Activated CD8-positive, alpha-beta memory T cell treated with anti-CD3 and anti-CD28 coated beads, Interleukin-2, amount 50 U/mL, for 1 hour (primary cell): ENCODE data around the gene EIF4EBP2.

Experiments
- DNase-seq: peaks from one replicate; pipeline ENCODE4 v3.0.0-alpha.2; 2020; ENCODE audit errors: extremely low read depth

The EIF4EBP2 gene, protein sequence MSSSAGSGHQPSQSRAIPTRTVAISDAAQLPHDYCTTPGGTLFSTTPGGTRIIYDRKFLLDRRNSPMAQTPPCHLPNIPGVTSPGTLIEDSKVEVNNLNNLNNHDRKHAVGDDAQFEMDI

DNA sequence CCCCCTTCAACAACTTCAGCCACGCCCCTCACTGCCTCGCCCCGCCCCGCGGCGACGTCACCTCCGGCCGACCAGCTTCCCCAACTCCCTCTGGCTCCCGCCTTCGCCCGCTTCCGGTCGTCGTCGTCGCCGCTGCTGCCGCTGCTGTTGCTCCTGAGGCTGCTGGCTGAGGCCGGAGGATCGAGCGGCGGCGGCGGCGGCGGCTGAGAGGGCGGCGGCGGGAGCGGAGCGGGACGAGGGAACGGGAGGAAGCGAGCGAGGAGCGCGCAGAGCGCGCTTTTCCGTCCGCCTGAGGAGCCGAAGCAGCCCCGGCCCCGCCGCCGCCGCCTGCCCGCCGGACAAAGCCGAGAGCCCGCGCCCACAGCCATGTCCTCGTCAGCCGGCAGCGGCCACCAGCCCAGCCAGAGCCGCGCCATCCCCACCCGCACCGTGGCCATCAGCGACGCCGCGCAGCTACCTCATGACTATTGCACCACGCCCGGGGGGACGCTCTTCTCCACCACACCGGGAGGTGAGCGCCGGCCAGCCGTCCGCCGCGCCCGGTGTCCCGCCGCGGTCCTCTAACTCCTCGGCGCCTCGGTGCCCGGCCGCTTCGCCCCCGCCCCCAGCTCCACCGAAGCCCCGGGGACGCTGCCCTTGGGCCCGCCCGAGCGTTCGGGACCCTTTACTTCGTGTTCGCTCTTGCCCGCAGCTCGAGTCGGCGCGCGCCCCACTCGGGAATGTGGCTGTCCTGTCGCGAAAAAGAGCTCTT, at the start of gene EIF4EBP2:
Gene EIF4EBP2, plus strand, starts transcription at position 110 of the 751 bp plus-strand sequence. Its CDS starts 257 bp downstream, at position 367.
- peak; percentile 88 for DNase-seq

DNA sequence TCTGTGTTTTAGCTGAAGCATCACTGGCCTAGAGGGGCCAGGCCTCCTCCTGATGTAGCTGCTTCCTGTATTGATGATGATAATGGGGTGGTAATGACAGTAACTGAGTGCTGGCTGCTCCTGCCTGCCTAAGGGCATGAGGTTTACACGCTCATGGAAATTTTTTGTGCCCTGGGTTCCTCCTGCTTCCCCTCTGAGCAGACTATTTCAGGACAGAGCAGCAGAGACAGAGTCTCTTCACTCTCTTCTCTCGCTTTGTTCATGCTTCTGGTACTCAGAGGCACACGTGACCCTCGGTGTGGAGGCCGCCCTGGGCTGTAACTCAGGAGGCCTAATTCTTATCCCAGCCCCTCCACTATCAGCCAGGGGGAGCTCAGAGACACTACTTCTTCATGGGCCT, 49.4 kb upstream of the EIF4EBP2 start:
- DNase-seq, result no peak

DNA sequence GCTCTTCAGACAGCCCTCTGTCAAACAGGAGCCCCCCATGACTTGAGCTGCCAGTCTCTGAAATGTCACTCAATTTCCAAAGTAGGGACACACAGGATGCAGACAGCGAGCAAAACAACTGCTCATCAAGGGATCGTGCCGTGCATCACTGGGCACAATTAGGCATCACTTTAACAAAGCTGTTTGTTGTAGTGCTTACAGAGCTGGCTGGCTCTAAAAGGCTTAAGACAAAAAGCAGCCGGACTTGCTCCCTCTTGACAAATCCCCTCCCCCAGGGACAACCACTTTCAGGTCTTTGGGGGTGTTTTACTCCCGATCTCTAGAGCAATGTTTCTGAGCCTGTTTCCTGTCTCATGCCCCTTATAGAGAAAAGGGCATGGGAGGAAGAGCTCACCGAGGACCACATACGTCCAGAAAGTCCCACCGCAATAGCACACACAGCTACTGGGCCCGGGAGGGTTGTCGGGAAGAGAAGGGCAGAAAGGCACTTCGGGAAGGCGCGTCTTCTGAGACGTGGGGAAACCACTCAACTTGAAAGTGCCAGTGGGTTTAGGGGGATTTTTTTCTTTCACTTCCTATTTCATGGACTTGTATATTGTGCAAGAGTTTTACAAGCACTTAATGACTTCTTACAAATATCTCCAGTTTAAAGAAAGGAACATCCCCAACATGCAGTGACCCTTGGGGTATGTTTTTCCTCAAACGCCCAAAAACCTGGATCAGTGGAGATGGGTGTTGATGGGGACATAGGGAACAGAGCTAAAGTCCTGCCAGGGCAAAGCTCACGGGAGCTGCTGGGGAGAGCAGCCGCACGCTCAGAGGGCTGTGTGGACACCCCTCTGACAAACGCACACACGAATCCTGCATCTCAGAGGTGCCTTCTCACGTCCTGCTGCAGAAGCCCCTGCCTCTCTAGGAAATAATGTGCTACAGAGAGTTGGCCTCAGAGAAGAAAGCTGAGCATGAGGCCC, 48.6 kb upstream of the EIF4EBP2 start:
- DNase-seq, result no peak

DNA sequence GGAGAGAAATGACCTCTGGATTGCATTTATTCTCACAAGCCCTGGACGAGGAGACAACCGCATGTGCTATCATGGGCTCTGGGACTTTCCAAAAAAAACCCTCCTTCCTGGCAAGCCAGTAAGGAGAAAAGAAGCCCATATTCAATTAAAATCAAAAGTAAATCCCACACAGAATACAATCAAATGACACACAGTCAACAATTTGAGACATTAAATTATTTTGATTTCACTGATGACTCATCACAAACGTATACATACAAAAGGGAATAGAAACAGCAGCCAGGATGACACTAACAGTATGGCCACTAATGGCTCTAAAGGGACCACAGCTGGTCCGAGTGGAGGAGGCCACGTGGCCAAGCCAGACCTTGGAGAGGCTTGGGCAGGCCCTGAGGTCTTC, 46.4 kb upstream of the EIF4EBP2 start:
- no peak for DNase-seq

DNA sequence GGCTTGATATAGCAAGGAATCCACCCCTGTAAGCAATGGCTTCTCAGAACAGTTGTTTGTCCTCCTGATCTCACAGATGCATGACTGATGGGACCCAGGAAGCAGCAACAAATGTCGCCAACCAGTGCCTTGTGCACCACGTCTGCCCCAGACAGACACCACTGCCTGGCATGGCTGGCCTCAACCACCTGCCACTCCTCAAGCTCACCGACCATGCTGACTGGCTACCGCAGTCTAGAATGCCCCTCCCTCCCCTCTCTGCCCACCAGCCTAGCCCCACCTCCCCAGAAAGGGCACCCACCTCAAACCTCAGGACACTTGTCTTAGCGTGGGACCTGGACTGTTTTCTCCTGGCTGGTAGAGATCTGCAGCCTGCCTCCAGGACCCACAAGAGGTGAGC, 45.5 kb upstream of the EIF4EBP2 start:
- no peak for DNase-seq

DNA sequence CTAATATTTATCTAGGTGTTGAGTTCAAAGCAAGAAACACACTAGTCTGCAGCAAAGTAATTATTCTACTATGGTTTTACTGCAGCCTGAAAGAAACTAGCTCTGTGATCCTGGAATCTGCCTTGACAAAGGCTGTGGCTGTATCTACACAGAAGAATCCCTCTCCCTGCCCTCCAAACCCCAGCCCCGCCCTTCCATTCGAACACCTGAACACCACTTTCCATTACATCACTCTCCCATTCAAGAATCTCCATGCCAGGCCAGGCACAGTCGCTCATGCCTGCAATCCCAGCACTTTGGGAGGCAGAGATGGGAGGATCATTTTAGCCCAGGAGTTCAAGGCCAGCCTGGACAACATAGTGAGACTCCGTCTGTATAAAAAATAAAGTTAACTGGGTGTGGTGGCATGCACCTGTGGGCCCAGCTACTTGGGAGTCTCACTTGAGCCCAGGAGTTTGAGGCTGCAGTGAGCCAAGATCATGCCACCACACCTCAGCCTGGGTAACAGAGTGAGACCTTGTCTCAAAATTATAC, 44.9 kb upstream of the EIF4EBP2 start:
- DNase-seq, result no peak

DNA sequence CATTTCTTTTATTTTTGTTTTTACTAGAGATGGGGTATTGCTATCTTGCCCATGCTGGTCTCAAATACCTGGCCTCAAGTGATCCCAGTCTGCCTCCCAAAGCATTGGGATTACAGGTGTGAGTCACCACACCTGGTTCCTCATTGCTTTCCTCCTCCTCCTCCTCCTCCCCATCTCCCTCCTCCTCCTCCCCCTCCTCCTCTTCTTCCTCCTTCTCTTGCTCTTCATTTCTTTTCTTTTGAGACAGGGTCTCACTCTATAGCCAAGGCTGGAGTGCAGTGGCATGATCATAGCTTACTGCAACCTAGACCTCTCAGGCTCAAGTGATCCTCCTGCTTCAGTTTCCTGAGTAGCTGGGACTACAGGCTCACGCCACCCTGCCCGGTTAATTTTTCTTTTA, 43.7 kb upstream of the EIF4EBP2 start:
- no peak for DNase-seq

DNA sequence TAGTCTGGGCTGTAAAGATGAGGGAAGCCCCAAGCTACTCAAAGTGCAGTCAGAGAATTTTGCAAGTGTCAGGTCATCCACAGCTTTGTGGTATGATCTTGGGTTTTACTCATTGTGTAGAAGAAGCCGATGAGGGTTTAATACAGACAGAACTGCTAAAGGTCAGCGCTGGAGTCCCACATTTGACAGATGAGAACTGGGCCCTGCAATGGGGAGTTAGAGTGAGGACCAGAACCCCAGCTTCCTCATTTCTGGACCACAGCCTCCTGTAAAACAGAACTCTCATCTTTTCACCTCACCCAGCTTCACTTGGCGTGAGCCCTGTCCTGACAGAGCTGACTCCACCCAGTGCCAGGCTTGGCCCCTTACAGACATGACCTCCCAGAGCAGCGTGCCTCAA, 41.6 kb upstream of the EIF4EBP2 start:
- DNase-seq, result no peak

DNA sequence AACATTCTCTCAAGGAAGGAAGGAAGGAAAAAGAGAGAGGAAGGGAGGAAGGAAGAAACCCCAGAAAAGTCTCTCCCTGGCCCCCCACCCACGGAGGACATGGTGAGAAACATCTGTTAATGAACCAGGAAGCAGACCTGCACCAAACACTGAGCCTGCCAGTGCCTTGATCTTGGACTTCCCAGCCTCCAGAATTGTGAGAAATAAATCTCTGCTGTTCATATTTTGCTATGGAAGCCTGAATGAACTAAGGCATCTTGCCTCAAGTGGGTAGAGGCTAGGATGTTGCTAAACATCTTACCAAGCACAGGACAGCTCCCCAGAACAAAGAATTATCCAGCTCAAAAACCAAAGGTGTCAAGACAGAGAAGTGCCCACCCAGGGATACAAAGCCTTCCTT, 40.7 kb upstream of the EIF4EBP2 start:
- no peak for DNase-seq

DNA sequence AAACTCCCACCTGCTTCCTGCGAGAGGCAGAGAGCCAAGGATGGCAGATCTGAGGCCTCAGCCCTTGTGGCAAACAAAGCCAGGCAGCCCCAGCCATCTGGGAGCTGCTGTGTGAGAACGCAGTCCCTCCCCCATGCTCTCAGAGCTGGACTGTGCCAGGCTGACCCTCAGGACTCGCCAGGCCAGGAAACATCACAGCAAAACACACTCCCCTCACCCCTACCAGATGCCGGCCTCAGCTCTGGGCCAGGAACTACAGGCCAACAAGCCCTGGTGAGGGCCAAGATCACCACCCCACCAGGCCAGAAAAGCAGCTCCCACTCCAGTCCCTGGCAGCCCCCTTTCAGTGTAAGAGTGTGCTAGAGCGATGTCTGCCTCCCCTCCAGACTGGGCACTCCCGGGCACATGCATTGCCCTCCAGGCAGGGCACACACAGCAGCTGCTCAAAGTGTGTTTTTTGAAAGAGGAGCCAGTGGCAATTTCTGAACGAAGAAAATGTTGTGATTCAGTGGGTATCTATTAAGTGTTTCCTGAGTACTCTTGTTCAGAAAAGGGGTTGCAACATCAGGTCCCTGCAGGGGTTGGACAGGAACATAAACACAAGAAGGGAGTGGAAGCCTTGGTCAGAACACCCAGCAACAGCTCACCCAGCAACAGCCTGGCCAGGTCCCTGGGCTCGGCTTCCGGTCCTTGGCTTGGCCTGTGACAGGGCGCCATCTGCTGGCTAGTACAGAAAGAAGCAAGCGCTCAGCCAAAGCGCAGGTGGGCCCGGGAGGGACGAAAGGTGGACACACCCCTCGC, 39.8 kb upstream of the EIF4EBP2 start:
- peak; percentile 62 for DNase-seq

DNA sequence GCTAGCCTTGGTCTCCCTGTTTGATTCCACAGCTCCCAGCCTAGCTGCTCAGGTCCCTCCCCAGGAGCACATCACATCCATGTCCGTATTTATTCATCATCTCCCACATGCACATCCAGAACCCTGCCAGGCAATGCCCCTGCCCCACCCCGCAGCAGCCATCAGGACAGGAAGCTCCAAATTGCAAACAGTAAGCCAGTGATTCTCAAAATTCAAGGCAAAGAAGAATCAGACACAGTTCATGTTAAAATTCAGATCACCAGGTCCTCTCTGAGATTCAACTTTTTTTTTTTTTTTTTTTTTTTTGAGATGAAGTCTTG, 39.2 kb upstream of the EIF4EBP2 start:
- no peak for DNase-seq

DNA sequence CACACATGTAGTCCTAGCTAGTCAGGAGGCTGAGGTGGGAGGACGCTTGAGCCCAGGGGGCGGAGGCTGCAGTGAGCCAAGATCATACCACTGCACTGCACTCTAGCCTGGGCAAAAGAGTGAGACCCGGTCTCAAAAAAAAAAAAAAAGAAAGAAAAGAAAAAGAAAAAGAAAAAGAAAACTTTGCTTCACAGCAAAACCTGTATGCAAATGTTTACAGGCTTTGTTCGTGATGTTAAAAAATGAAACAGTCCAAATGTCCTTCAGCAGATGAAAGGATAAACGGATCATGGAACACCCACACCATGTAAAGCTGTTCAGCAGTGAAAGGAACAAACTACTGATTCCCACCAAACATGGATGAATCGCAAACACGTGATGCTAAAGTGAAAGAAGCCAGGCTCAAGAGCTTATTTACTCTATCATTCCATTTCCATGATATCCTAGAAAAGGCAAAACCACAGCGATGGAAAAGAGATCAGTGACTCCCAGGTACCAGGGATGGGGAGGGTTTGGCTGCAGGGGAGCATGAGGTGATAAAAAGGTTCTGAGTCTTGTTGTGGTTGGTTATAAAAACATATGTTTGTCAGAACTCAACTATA, 36.6 kb upstream of the EIF4EBP2 start:
- no peak for DNase-seq

DNA sequence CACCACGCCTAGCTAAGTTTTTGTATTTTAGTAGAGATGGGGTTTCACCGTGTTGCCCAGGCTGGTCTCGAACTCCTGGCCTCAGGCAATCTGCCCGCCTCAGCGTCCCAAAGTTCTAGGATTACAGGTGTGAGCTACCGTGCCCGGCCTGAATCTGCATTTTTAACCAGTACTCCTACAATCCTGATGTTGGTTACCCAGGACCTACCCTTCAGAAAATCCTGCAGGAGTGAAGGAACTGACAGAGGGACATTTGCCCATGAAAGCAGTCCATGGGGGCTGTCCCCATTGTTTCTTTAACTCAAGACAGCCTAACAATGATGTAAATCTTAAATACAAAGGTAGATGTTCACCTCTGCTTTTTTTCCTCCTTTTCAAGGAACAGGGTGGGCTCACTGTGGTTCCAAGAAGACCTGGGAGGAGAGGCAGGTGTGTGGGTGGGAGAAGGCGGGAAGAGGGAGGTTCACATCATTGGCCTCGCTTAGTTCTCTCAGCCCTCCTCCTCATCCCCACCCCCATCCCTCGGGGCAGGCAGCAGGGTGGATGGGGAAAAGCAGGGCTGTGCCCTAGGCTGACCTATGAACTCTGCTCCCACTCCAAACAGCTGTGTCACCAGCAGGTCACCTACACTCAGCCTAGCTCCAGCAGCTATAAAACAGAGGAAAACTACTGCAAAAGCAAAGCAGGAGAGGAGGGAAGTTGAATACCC, 35.0 kb upstream of the EIF4EBP2 start:
- no peak for DNase-seq

DNA sequence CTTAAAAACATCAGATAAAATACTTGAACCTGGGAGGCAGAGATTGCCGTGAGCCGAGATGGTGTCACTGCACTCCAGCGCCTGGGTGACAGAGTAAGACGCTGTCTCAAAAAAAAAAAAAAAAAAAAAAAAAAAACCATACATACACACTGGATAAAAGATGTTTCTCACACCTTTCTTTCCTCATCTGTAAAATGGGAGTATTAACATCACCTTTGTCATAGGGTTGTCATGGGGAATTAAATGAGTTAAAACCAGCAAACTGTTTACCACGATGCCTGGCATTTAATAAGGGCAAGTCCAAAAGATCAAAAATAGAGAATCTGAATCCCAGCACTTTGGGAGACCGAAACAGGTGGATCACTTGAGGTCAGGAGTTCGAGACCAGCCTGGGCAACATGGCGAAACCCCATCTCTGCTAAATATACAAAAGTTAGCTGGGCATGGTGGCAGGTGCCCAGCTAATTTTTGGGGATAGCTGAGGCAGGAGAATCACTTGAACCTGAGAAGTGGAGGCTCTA, 34.4 kb upstream of the EIF4EBP2 start:
- no peak for DNase-seq

DNA sequence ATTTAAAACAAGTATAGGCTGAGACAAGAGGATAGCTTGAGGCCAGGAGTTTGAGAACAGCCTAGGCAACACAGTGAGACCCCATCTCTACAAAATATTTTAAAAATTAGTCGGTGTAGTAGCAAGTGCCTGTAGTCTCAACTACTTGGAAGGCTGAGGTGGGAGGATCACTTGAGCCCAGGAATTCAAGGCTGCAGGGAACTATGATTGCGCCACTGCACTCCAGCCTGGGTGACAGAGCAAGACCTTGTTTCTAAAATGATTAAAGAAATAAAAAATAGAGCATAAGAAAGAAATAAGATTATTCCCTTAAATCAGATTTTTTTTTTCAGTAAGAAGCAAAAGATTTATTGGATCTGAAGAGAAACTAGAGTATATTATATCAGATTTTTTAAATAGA, 33.2 kb upstream of the EIF4EBP2 start:
- DNase-seq, result no peak

DNA sequence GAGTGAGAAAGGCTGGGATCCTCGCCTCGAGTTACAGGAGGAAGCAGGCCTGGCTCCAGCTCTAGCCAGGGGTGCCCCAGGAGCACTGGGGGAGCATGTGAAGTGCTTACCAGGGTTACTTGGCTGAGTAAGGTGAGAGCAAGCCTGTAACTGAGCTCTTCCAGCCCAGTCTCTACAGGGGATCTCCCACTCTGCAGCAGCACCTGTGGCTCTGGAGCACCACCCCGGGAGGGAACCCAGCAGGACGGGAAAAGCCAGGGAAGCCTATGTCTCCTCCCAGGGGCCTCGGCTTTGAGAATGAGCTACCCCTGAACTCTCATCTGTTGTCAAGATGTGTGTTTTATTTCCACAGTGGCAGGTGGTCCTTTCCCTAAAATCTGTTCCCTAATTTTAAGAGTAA, 32.1 kb upstream of the EIF4EBP2 start:
- no peak for DNase-seq

DNA sequence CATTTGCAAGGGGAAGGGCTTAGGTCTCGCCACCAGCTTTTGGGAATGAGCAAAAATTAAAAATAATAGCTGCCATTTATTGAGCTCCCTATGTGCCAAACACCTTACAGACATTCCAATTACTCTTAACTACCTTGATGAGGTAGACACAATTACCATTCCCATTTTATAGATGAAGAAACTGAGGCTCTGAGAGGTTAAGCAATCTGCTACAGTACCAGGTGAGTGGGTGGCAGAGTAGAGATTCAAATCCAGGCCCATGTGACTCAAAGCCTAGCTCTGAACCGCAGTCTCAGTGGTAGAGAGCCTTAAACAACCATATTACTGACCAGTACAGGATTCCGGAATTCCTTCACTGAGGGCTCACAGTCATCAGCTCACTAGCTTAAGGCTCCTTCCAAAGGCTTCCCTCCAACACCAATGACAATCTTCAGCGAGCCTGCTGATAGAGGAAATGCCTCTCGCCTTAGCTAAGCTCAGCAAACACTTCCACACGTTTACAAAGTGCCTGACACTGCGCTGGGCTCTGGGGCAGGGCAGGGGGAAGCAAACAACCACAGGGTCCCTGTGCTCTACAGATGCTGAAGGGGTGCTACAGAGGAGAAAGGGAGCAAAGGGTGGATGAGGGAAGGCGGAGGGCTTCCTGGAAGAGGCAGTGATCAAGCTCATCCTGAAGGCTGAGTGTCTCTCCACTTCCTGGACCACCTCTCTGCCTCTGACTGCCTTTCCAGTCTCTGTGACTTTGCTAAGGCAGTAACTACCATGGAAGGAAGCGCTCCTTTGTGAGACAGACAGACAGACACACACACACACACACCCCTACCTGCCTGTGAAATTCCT, 28.9 kb upstream of the EIF4EBP2 start:
- no peak for DNase-seq

DNA sequence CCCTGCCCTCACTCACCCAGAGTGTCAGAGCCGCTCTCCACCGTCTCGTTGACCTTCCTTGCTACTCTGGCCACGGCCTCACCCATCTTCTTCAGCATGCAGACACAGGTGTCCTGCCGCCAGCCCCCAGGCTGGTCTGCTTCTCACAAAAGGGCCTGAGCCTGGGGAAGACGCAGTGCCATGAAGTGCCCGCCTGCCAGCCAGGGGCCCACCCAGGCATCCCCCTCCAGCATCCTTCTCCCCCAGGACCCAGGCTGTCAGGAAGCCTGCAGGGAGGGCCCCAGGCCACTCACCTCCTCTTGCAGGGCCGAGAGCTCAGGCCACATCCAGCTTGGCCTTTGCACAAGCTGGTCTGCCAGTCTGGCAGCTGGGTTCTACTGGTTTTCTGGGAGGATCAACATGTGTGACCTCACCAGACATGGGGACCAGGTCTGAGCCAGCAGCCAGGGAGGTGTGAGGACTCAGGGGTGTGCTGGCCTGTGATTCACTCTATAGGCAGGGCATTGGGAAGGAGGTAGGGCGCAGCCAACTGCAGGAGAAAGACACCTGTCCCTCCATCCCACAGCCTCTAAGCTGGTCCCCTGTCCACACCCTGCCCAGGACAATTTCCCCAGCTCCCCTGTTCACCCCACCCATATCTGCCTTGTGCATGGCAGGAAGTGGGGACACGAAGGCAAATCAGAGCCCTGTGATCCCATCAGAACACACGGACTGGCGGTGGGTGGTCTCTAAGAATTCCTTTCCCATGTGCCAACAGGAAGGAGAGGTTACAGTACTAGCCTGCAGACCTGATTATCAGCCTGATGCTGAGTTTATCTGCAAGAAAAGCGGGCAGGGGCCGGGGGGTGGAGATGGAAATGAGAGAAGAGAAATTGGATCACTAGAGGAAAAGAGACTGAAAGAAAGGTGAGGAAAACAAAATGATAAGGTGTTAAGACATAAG, 27.2 kb upstream of the EIF4EBP2 start:
- DNase-seq, result no peak
